Measurements from ENCODE around the gene HNRNPDL.

The HNRNPDL gene

GRCh38 chr4:82373816-82374625 is 56.2 kb downstream of the HNRNPDL start, which contains the start of gene HNRNPD (continued):
- TF ChIP-seq ZNF350 (tag by site-specific recombination; IDR thresholded peaks at IDR 0.05) (no peak), ZNF501 (tag by site-specific recombination; IDR thresholded peaks at IDR 0.05) (peak; percentile 92), ZNF10 (tag by site-specific recombination; IDR thresholded peaks at IDR 0.05) (peak; percentile 14; the same call in 1 of the 2 replicates), ZNF366 (tag by site-specific recombination; conservative IDR thresholded peaks at IDR 0.05) (peak; percentile 98), ZNF792 (tag by site-specific recombination; IDR thresholded peaks at IDR 0.05) (no peak), ZNF324 (tag by site-specific recombination; IDR thresholded peaks at IDR 0.05) (peak; percentile 65), ZNF138 (tag by site-specific recombination; IDR thresholded peaks at IDR 0.05; ENCODE audit: borderline replicate concordance) (no peak), ZNF132 (tag by site-specific recombination; IDR thresholded peaks at IDR 0.05; ENCODE audit: borderline replicate concordance) (no peak), ZNF785 (tag by site-specific recombination; IDR thresholded peaks at IDR 0.05) (no peak), ZBTB20 (tag by site-specific recombination; IDR thresholded peaks at IDR 0.05) (peak; percentile 86), ZNF433 (tag by site-specific recombination; IDR thresholded peaks at IDR 0.05; ENCODE audit: low read depth) (no peak), KLF1 (tag by site-specific recombination; IDR thresholded peaks at IDR 0.05) (peak; percentile 93), ZIC2 (tag by site-specific recombination; IDR thresholded peaks at IDR 0.05) (peak; percentile 94), ZNF768 (tag by site-specific recombination; IDR thresholded peaks at IDR 0.05) (no peak), INSM2 (tag by site-specific recombination; IDR thresholded peaks at IDR 0.05) (peak; percentile 82), ZNF416 (tag by site-specific recombination; IDR thresholded peaks at IDR 0.05) (no peak), KLF17 (tag by site-specific recombination; IDR thresholded peaks at IDR 0.05) (peak; percentile 77), ZNF639 (tag by site-specific recombination; IDR thresholded peaks at IDR 0.05) (peak; percentile 85; the same call in 1 of the 2 replicates), ZBTB48 (tag by site-specific recombination; IDR thresholded peaks at IDR 0.05) (0 out of 2 replicates have a peak, but pooled peaks have one; percentile 41), ZNF248 (tag by site-specific recombination; IDR thresholded peaks at IDR 0.05) (no peak), ZNF112 (tag by site-specific recombination; IDR thresholded peaks at IDR 0.05) (no peak), OSR2 (tag by site-specific recombination; IDR thresholded peaks at IDR 0.05) (peak; percentile 99), ZNF146 (tag by site-specific recombination; IDR thresholded peaks at IDR 0.05) (0 out of 2 replicates have a peak, but pooled peaks have one; percentile 15), MEIS1 (CRISPR knock-in tag; IDR thresholded peaks at IDR 0.05; ENCODE audit: borderline replicate concordance) (no peak), ZBTB26 (tag by site-specific recombination; optimal IDR thresholded peaks at IDR 0.05) (peak; percentile 96), ZBTB10 (tag by site-specific recombination; IDR thresholded peaks at IDR 0.05) (peak; percentile 93), ZNF544 (tag by site-specific recombination; IDR thresholded peaks at IDR 0.05) (no peak), ZSCAN23 (tag by site-specific recombination; IDR thresholded peaks at IDR 0.05) (peak; percentile 47; the same call in 1 of the 2 replicates), ZNF624 (tag by site-specific recombination; IDR thresholded peaks at IDR 0.05) (no peak), ZNF302 (tag by site-specific recombination; IDR thresholded peaks at IDR 0.05; ENCODE audit: low read depth) (no peak)

Measured in HEK293 (cell line).